Vagina (tissue), 2 donors: ENCODE measurements around the gene MAN1A1. TPM values are rescaled to one million over a fixed set of nuclear protein-coding genes. Genes with fewer than 3 reads are reported as not detected.

ENCODE experiments used
- DNase-seq, 2 donors: peaks; one replicate each; pipeline ENCODE4 v3.0.0-alpha.2; 2017; ENCODE audit errors: extremely low spot score in 2 of 2
- H3K27ac ChIP-seq: fragments of 200-600 bp; sonication (generic); one replicate; pipeline ENCODE4 v1.5.1; 2019
- H3K27me3 ChIP-seq: fragments of 200-600 bp; sonication (generic); one replicate; pipeline ENCODE4 v1.5.1; 2019
- H3K36me3 ChIP-seq, 2 donors: fragments of 200-600 bp; sonication (generic); one replicate each; pipeline ENCODE4 v1.5.1; 2017 to 2019
- H3K4me1 ChIP-seq: fragments of 200-600 bp; sonication (generic); one replicate; pipeline ENCODE4 v1.5.1; 2019
- H3K4me3 ChIP-seq, 2 donors: fragments of 200-600 bp; sonication (generic); 1 replicate in 1 of 2; 2 replicates in 1 of 2; pipeline ENCODE4 v1.5.1; 2016 to 2019
- H3K9me3 ChIP-seq: fragments of 200-600 bp; sonication (generic); one replicate; pipeline ENCODE4 v1.5.1; 2019
- POLR2A ChIP-seq, 2 donors: fragments of 450-650 bp; IDR thresholded peaks; one replicate each; pipeline ENCODE4 v1.6.1; 2017; ENCODE audit warnings: antibody characterized with exemption in 2 of 2, mild to moderate bottlenecking in 2 of 2, moderate library complexity in 2 of 2
- POLR2AphosphoS5 ChIP-seq, 2 donors: sonication (generic); formaldehyde crosslinking; IDR thresholded peaks; one replicate each; pipeline ENCODE4 v1.9.0; 2017; ENCODE audit warnings: antibody characterized with exemption in 2 of 2, mild to moderate bottlenecking in 2 of 2, low read depth in 1 of 2; ENCODE audit not compliant: insufficient read depth in 1 of 2
- intact Hi-C: fragments of 100-400 bp; cut with DNase I; formaldehyde crosslinking; loops from one replicate; pipeline ENCODE4 v1.15.1; 2023
- total RNA-seq: library from RNA; depleted of rRNA; stranded (reverse); fragments of >200 nt; gene quantifications from one replicate; pipeline ENCODE4 v1.2.3, GENCODE V29; 2016
- TF ChIP-seq, protein P1 (sequence below), 3 experiments: fragments of 450-650 bp in 2 of 3; fragments of 200-600 bp in 1 of 3; sonication (generic) in 1 of 3; IDR thresholded peaks; one replicate each; pipeline ENCODE4 v1.5.1; 2017 to 2019; ENCODE audit warnings: antibody characterized with exemption in 3 of 3, mild to moderate bottlenecking in 2 of 3, moderate library complexity in 2 of 3

MAN1A1 gene
- total RNA-seq, 1 donor from 2014 or later = 71.2 TPM

DNA sequence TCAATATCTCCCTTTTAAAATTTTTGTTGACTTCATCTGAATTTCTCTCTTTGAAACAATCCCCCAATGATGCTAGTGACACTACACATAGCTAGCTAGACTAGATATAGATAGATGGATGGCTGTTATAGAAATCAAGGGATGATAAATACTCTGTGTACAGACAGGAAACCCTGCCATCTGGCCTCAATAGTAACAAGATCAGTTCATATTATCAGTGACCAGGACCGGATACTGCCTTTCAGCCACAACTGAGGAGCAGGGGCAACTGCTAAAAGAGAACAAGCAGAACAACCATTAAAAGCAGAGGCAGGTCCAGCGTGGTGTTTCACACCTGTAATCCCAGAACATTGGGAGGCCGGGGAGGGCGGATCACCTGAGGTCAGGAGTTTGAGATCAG, 152.8 kb downstream of the MAN1A1 start:
- no peaks in the 10 kb centered on the region for H3K27me3 ChIP-seq
- no peak for TF ChIP-seq POLR2A (IDR thresholded peaks at IDR 0.05)
- no peak for TF ChIP-seq POLR2AphosphoS5 (IDR thresholded peaks at IDR 0.05; ENCODE audit: insufficient read depth in 1 of 2, low read depth in 1 of 2)
- TF ChIP-seq, protein P1, sequence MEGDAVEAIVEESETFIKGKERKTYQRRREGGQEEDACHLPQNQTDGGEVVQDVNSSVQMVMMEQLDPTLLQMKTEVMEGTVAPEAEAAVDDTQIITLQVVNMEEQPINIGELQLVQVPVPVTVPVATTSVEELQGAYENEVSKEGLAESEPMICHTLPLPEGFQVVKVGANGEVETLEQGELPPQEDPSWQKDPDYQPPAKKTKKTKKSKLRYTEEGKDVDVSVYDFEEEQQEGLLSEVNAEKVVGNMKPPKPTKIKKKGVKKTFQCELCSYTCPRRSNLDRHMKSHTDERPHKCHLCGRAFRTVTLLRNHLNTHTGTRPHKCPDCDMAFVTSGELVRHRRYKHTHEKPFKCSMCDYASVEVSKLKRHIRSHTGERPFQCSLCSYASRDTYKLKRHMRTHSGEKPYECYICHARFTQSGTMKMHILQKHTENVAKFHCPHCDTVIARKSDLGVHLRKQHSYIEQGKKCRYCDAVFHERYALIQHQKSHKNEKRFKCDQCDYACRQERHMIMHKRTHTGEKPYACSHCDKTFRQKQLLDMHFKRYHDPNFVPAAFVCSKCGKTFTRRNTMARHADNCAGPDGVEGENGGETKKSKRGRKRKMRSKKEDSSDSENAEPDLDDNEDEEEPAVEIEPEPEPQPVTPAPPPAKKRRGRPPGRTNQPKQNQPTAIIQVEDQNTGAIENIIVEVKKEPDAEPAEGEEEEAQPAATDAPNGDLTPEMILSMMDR (IDR thresholded peaks at IDR 0.05) = no peak
- DNase-seq = no peak
- H3K4me1 ChIP-seq = no peaks in the 10 kb centered on the region
- peaks cover 0 to 11% of the 10 kb centered on the region in 2 donors for H3K36me3 ChIP-seq
- intact Hi-C loops = no loop called here
- H3K4me3 ChIP-seq = no peak overlapping the region
- no peaks in the 10 kb centered on the region for H3K9me3 ChIP-seq
- no peak overlapping the region for H3K27ac ChIP-seq

DNA sequence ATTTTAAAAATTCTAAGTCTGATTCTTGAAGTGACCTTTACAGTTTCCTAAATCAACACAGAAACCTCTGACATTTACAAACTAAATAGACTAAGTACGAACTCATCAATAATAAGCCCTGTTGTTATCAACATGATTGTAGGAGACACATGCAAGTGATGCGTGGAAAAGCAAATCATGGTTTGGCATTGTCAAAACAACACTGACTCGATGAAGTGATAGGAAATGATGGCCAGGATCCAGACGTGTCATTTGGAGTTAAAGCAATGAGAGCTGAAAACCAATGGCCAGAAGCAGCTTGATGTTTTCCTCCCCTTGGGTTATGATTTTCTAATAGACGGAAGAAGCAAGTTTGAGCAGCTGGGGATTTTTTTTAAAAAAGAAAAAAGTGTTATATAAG, 153.7 kb downstream of the MAN1A1 start:
- Histone ChIP-seq H3K4me3 (no peak overlapping the region), H3K4me1 (no peaks in the 10 kb centered on the region), H3K36me3 (peaks cover 0 to 3% of the 10 kb centered on the region in 2 donors), H3K9me3 (no peaks in the 10 kb centered on the region), H3K27me3 (no peaks in the 10 kb centered on the region), H3K27ac (no peak overlapping the region)
- DNase-seq = no peak
- TF ChIP-seq POLR2AphosphoS5 (IDR thresholded peaks at IDR 0.05; ENCODE audit: insufficient read depth in 1 of 2, low read depth in 1 of 2) (no peak), POLR2A (IDR thresholded peaks at IDR 0.05) (no peak)
- TF ChIP-seq, protein P1 (IDR thresholded peaks at IDR 0.05) = no peak
- intact Hi-C loops = no loop called here

DNA sequence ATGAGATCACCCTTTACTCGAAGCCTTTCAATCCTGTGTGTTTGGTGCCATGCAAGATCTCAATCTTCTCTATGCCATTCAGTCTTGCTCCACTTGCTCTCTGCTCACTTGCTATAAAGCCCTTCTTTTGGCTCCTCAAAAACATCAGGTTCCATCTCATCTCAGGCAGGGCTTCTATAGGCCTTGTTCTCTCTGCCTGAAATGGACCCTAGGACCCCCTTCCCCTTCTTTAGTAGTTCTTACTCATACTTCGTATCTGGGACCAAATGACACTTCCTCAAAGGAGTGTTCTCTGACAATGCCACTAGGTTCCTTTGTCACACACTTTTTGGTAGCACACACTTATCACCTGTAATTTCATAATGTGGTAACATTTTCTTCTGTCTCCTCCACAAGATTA, 154.4 kb downstream of the MAN1A1 start:
- H3K27ac ChIP-seq = no peak overlapping the region
- no peak overlapping the region for H3K4me3 ChIP-seq
- no peaks in the 10 kb centered on the region for H3K9me3 ChIP-seq
- no peaks in the 10 kb centered on the region for H3K4me1 ChIP-seq
- no peak for DNase-seq
- TF ChIP-seq POLR2A (IDR thresholded peaks at IDR 0.05) = no peak
- TF ChIP-seq, protein P1 (IDR thresholded peaks at IDR 0.05) = no peak
- no peak for TF ChIP-seq POLR2AphosphoS5 (IDR thresholded peaks at IDR 0.05; ENCODE audit: insufficient read depth in 1 of 2, low read depth in 1 of 2)
- intact Hi-C loops = no loop called here
- H3K27me3 ChIP-seq = no peaks in the 10 kb centered on the region
- no peaks in the 10 kb centered on the region for H3K36me3 ChIP-seq

DNA sequence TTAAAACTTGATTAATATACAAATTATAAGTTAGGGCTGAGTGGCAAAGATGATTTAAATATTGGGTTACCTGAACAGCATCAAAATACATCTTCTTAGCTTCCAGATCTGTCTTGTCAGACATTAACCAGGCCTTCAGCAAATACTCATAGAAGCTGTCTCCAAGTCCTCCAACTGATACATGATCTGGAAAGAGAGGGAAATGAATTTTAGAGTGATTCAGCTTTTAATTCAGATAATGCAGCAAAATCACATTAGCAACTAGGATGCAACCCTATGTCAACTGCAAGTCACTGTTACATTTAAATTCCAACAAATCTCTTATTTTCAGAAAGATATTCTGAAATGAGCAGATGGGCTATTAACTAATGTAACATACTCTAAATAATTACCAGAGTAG, 155.9 kb downstream of the MAN1A1 start:
- no peak for DNase-seq

DNA sequence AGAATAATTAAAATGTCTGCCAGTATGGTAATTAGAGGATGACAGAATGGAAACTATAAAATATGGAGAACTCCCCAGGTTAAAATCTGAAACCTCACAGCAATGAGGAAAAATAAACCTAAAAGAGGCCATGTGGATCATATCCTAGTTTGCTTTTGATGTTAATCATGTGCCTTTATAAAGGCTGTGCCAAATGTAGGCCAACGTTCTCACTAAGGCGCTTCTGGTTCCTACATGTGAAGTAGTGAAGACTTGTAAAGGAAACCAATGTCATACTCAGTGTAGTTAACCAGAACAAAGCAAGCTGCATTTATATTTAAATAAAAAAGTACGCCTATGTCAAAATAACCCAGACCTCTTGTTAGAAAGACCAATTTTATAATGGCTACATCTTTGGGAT, 157.4 kb downstream of the MAN1A1 start:
- intact Hi-C loops = no loop called here

More for the DNA sequence above, 155.9 kb downstream of the MAN1A1 start:
- peaks cover 0 to 7% of the 10 kb centered on the region in 2 donors for H3K36me3 ChIP-seq
- no peaks in the 10 kb centered on the region for H3K4me1 ChIP-seq
- no peak overlapping the region for H3K27ac ChIP-seq
- TF ChIP-seq, protein P1 (IDR thresholded peaks at IDR 0.05) = no peak
- intact Hi-C loops = no loop called here
- no peak overlapping the region for H3K4me3 ChIP-seq
- no peaks in the 10 kb centered on the region for H3K9me3 ChIP-seq
- H3K27me3 ChIP-seq = no peaks in the 10 kb centered on the region

More for the DNA sequence above, 157.4 kb downstream of the MAN1A1 start:
- H3K9me3 ChIP-seq = no peaks in the 10 kb centered on the region
- no peak for DNase-seq
- peaks cover 0 to 7% of the 10 kb centered on the region in 2 donors for H3K36me3 ChIP-seq
- H3K27ac ChIP-seq = no peak overlapping the region
- no peaks in the 10 kb centered on the region for H3K27me3 ChIP-seq
- H3K4me3 ChIP-seq = no peak overlapping the region
- H3K4me1 ChIP-seq = no peaks in the 10 kb centered on the region
- no peak for TF ChIP-seq POLR2AphosphoS5 (IDR thresholded peaks at IDR 0.05; ENCODE audit: insufficient read depth in 1 of 2, low read depth in 1 of 2)
- TF ChIP-seq, protein P1 (IDR thresholded peaks at IDR 0.05) = no peak
- no peak for TF ChIP-seq POLR2A (IDR thresholded peaks at IDR 0.05)
